ENCODE results near the gene NXPH1. TPM values are rescaled to one million over a fixed set of nuclear protein-coding genes. Genes with fewer than 3 reads are reported as not detected.

Gene NXPH1
- total RNA-seq, 4 donors from 2014 or later, result not detected

DNA sequence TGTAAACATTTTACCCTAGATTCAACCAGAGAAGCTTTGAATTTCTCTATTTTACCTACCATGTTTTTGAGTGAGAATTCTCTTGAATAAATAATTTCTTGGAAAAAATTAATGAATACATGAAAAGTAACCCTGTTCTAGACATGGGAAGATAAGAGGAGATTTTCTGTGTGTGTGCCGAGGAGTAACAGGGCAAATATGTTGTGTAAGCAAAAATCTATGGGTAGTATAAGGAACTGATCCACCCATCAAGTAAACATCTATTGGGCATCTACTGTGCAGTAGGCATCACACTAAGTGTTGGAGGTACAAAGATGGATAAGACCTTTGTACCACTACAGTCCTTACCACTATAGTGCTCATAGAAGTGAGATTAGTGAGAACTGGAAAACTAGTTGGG is 8.2 kb upstream of the NXPH1 start:
- Histone ChIP-seq H3K9me3 (no peaks in the 10 kb centered on the region), H3K27me3 (peaks cover 0 to 33% (median 0%) of the 10 kb centered on the region in 4 donors), H3K4me1 (no peaks in the 10 kb centered on the region), H3K4me3 (no peak overlapping the region), H3K36me3 (no peaks in the 10 kb centered on the region), H3K27ac (replicated peaks in 1 of 4) (no peak overlapping the region)
- intact Hi-C loops (cut with DNase I), result no loop called here
- no peak for DNase-seq (ENCODE audit: extremely low spot score)
- TF ChIP-seq POLR2A (IDR thresholded peaks at IDR 0.05; ENCODE audit: low read depth), result no peak
- TF ChIP-seq, protein P1, sequence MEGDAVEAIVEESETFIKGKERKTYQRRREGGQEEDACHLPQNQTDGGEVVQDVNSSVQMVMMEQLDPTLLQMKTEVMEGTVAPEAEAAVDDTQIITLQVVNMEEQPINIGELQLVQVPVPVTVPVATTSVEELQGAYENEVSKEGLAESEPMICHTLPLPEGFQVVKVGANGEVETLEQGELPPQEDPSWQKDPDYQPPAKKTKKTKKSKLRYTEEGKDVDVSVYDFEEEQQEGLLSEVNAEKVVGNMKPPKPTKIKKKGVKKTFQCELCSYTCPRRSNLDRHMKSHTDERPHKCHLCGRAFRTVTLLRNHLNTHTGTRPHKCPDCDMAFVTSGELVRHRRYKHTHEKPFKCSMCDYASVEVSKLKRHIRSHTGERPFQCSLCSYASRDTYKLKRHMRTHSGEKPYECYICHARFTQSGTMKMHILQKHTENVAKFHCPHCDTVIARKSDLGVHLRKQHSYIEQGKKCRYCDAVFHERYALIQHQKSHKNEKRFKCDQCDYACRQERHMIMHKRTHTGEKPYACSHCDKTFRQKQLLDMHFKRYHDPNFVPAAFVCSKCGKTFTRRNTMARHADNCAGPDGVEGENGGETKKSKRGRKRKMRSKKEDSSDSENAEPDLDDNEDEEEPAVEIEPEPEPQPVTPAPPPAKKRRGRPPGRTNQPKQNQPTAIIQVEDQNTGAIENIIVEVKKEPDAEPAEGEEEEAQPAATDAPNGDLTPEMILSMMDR (IDR thresholded peaks at IDR 0.05), result no peak
- TF ChIP-seq POLR2AphosphoS5 (IDR thresholded peaks at IDR 0.05), result no peak
- TF ChIP-seq EP300 (IDR thresholded peaks at IDR 0.05), result no peak
- WGBS, result 87% methylated on average over 1 of the region's 1 CpG

DNA sequence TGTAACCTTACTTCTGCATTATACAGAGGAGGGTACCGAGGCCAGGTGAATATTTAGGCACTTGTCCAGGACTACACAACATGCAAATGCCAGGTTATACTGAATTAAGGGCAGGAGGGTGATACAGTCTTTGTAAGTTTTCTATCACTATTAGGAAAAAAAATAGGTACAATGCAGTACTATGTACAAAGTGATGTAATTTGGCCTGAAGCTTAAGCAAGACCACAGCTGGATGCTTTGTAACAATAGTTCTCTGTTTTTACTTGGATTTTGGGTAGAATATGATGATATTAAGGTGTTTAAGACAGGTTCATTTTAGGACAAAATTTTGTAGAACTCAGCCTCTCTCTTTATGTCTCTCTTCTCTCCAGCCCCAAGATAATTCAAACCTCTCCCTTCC is 2.8 kb upstream of the NXPH1 start:
- H3K4me3 ChIP-seq, result no peak overlapping the region
- intact Hi-C loops (cut with DNase I), result no loop called here
- TF ChIP-seq EP300 (IDR thresholded peaks at IDR 0.05) (no peak), POLR2A (IDR thresholded peaks at IDR 0.05; ENCODE audit: low read depth) (no peak), POLR2AphosphoS5 (IDR thresholded peaks at IDR 0.05) (no peak)
- TF ChIP-seq, protein P1 (IDR thresholded peaks at IDR 0.05), result no peak
- no peak for DNase-seq (ENCODE audit: extremely low spot score)
- WGBS, result 81% methylated on average over 1 of the region's 1 CpG
- no peaks in the 10 kb centered on the region for H3K9me3 ChIP-seq
- no peaks in the 10 kb centered on the region for H3K36me3 ChIP-seq
- peaks cover 0 to 64% (median 25%) of the 10 kb centered on the region in 4 donors for H3K27me3 ChIP-seq
- H3K4me1 ChIP-seq, result peaks cover 12 to 23% (median 17%) of the 10 kb centered on the region in 4 donors
- H3K27ac ChIP-seq (replicated peaks in 1 of 4), result no peak overlapping the region

DNA sequence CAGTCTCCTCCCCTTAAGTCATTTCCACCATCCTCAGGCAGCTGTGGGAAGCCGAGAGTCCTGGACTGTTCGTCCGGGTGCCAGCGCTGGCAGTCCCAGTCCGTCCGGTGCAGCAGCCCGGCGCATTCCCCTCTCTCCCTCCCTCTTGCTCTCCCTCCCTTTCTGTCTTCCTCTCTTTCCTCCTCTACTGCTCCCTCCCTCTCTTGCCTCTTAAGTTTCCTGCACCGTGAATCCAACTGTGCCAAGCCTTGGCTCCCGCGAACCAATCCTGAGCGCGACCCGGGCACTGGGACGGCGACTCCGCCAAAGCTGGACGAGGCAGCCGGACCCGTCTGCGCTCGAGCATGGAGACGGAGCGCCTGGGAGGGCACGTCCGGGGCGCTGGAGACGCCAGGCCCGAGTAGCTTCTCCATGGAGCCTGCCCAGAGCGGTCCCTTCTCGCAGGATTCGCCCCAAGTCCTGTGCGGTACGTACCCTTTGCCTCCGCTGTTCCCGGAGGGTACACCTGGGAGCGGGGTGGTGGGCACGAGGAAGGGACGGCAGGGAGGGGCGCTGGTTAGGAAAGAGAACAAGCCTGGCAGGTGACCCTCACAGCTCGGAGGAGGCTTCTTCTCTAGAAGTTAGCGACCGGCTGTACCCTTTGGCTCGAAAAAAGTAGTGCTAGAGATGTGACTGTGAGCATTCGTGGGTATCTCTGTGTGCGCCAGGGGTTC is 1.0 kb downstream of the NXPH1 start:
- Histone ChIP-seq H3K4me3 (no peak overlapping the region), H3K9me3 (no peaks in the 10 kb centered on the region), H3K27me3 (peaks cover 0 to 92% (median 41%) of the 10 kb centered on the region in 4 donors), H3K27ac (replicated peaks in 1 of 4) (no peak overlapping the region), H3K36me3 (no peaks in the 10 kb centered on the region), H3K4me1 (peaks cover 12 to 28% (median 23%) of the 10 kb centered on the region in 4 donors)
- no peak for DNase-seq (ENCODE audit: extremely low spot score)
- no peak for TF ChIP-seq POLR2A (IDR thresholded peaks at IDR 0.05; ENCODE audit: low read depth)
- no peak for TF ChIP-seq EP300 (IDR thresholded peaks at IDR 0.05)
- TF ChIP-seq POLR2AphosphoS5 (IDR thresholded peaks at IDR 0.05), result no peak
- TF ChIP-seq, protein P1 (IDR thresholded peaks at IDR 0.05), result no peak
- intact Hi-C loops (cut with DNase I), result no loop called here
- 2% methylated on average over 42 of the region's 46 CpGs for WGBS

DNA sequence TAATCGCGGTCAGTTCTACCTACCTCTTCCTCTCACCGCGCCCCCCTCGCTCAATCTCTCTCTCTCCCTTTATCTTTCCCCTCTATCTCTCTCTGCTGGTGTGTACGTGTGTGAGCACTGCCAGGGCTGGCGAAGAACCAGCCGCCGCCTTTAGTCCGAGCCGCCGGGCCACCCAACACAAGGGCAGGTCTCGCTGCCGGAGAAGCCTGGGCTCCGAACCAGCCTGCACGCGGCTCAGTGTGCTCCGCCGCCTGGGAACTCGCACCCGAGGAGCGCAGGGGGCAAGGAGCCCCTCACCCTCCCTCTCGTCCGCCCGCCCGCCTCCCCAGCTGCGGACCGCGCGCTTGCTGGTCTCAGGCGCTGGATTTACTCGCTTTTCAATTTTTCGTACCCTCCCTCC is 1.7 kb downstream of the NXPH1 start:
- Histone ChIP-seq H3K36me3 (no peaks in the 10 kb centered on the region), H3K4me1 (peaks cover 12 to 28% (median 23%) of the 10 kb centered on the region in 4 donors), H3K27me3 (peaks cover 0 to 92% (median 43%) of the 10 kb centered on the region in 4 donors), H3K9me3 (no peaks in the 10 kb centered on the region), H3K27ac (replicated peaks in 1 of 4) (no peak overlapping the region), H3K4me3 (no peak overlapping the region)
- 18% methylated on average over 32 of the region's 33 CpGs for WGBS
- TF ChIP-seq POLR2A (IDR thresholded peaks at IDR 0.05; ENCODE audit: low read depth), result no peak
- TF ChIP-seq POLR2AphosphoS5 (IDR thresholded peaks at IDR 0.05), result no peak
- TF ChIP-seq EP300 (IDR thresholded peaks at IDR 0.05), result no peak
- TF ChIP-seq, protein P1 (IDR thresholded peaks at IDR 0.05), result no peak
- intact Hi-C loops (cut with DNase I), result no loop called here
- DNase-seq (ENCODE audit: extremely low spot score), result no peak
